22Rv1 (cell line): ENCODE measurements around the gene SLC25A21.

Experiments used
- H3K27ac ChIP-seq: fragments of 450-650 bp; 2 replicates; pipeline ENCODE4 v1.5.1; 2017
- CTCF ChIP-seq: fragments of 450-650 bp; IDR thresholded peaks from 2 replicates; pipeline ENCODE4 v1.5.1; 2017; ENCODE audit warnings: mild to moderate bottlenecking
- ZFX ChIP-seq: fragments of 450-650 bp; IDR thresholded peaks from 2 replicates; pipeline ENCODE4 v1.6.1; 2017; ENCODE audit warnings: antibody characterized with exemption, borderline replicate concordance

Gene SLC25A21

DNA sequence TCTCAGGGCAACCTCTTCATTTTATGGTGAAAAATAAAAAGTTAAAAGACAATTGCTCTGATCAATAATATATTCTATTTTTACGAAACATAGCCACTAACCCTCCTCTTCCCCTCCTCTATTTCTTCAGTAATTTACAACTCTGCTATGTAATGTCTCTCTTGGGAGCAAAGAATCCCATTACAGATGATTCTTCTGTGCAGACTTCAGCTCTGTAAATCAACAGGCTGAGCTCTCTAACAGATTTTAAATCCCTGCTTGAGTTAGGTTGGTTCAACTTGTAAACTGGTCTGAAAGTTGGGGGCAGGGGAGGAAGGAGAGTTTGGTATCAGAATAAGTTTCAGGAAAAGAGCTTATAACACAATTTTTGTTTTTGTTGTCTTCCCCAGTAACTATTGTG is 151.0 kb downstream of the SLC25A21 start:
- TF ChIP-seq ZFX = no peak

DNA sequence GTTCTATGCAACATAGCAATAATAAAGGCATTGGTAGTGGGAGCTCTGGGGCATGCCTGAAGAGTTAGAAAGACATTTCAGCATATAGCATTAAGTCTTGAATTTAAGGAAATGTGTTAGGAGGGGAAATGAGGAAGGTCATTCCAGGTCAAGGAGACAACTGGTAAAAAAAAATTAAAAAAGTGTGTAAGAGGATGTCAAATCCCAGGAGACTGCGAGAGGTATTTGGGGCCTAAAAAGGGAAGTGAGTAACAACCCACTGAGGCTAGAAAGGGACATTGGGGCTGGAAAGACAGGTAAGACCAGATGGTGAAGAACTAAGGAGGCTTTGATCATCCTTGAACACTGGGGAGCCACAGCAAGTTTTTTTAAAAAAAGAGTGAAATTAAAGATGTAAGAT is 152.9 kb downstream of the SLC25A21 start:
- H3K27ac ChIP-seq = no peak overlapping the region

More for the DNA sequence above, 151.0 kb downstream of the SLC25A21 start:
- no peak overlapping the region for H3K27ac ChIP-seq

DNA sequence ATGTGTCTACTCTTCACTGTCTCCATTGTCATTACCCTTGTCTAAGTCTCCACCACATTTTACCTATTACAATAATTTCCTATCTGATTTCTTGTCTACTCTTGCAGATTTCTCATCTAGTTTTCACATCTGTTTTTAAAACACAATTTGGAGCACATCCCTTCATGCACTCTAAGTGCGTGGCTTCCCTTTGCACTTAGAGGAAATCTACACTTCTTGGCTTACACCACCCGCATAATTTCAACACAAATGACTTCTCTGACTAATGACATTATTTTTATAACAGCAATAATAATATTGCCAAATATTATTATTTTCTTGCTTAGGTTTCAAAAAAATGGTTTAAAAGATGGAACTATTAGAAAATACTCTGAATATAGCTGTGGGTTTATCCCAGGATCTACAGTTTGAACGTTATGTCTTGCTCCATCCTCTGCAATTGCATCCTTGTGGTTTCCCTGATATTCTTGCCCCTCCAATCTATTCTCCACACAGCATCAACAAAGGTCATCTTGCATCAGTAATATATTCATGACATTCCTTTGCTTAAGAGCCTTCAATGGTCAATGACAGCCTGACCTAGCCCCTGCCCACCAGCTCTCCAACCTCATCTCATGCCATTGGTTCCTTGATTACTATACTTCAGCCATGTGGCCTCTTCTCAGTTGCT is 153.7 kb downstream of the SLC25A21 start:
- no peak overlapping the region for H3K27ac ChIP-seq
- TF ChIP-seq CTCF = no peak
- no peak for TF ChIP-seq ZFX

More for the DNA sequence above, 152.9 kb downstream of the SLC25A21 start:
- TF ChIP-seq ZFX = no peak
- no peak for TF ChIP-seq CTCF

DNA sequence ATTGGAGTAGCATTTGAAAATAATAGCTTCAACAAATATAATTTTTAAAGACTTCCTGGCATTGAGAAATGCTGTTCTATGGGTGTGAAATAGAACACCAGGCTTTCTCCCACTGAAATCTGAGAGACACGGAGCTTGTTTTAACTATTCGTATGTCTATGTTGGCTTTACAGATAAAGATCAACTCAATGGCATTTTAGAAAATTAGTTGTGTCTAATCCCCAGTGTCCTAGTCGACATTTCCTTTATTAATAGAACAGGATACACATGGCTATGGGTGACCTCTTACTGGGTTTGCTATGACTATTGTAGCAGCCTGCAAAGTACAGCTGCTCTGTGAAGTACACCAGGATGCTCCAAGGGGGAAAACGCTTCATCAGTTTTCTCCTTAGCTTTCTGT is 159.3 kb downstream of the SLC25A21 start:
- no peak overlapping the region for H3K27ac ChIP-seq
- TF ChIP-seq ZFX (no peak), CTCF (no peak)

DNA sequence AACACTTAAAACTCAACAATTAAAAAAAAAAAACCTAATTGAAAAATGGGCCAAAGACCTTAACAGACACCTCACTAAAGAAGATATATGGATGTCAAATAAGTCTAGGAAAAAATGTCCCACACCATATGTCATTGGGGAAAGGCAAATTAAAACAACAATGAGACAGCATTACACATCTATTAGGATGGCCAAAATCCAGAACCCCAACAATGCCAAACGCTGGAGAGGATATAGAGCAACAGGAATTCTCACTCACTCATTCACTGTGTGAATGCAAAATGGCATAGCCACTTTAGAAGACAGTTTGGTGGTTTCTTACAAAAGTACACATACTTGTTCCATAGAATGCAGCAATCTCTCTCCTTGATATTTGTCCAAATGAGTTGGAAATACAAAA is 173.7 kb downstream of the SLC25A21 start:
- no peak for TF ChIP-seq ZFX
- no peak for TF ChIP-seq CTCF
- H3K27ac ChIP-seq = no peak overlapping the region

DNA sequence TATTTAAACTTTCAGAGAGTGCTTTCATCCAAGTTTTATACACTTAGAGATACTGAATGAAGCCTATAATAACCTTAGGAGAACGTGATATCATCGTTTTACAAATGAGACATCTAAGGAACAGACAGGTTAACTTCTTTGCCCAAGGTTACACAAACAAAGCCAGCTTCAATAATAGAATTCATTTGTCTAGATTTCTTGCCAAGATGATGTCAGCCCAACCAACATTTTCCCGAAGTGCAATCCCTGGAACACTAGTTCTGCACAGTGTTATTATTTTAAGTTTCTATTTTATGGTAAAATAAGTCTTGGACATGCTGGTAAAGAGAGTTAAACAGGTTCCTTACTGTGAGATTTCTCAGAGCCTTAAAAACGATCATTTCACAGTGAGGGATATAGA is 174.6 kb downstream of the SLC25A21 start:
- H3K27ac ChIP-seq = no peak overlapping the region
- TF ChIP-seq CTCF = no peak
- no peak for TF ChIP-seq ZFX

DNA sequence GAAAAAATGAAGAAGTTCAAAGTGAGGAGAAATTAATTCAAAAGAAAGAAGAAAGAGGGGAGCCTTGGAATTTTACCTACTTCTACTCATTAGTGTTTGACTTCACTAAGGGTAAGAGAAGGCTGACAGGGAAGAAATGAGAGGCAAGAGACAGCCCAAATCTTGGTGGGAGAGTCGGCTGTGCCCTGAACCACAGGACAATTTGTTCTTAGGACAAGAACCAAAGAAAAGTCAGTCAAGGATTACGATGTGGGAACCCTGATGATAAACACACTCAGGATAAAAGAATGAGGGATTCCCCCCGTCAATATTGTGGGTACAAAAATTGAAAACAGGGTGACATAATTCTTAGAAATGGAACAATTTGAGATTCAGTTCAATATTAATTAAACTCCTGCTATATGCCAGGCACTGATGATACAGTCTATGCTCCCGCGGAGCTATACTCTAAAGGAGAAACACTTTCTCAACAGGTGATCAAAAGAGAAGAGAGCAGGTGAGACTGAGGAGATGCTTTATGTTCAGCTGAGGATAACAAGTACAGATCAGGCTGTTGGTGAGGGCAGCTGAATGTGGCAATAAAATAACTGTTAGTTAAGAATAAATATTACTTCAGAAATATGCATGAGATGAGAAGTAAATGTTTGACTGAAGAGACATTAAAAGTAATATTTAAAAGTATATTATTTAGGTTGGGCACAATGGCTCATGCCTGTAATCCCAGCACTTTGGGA is 175.4 kb downstream of the SLC25A21 start:
- H3K27ac ChIP-seq = no peak overlapping the region
- no peak for TF ChIP-seq ZFX
- no peak for TF ChIP-seq CTCF
